ENCODE measurements around the gene QRICH1. TPM values are rescaled to one million over a fixed set of nuclear protein-coding genes. Genes with fewer than 3 reads are reported as not detected.

QRICH1 gene
- total RNA-seq, 1 experiment from 2014 or later: 96.1 TPM

- no peak overlapping the region for H3K4me3 Mint-ChIP-seq (ENCODE audit: unreplicated experiment)
- DNase-seq (ENCODE audit: unreplicated experiment): no peak
- CTCF ChIA-PET: interaction anchor here (0.6 kb wide), 1 partner anchor 216 kb away, joined by 3 read pairs; no protein-coding TSS in a partner anchor
- no TSS peak for BruUV-seq (replicated peaks)
- TF ChIP-seq CTCF (IDR thresholded peaks at IDR 0.05; ENCODE audit: unreplicated experiment): no peak
- no peaks in the 10 kb centered on the region for H3K9me3 Mint-ChIP-seq (ENCODE audit: unreplicated experiment)
- peaks cover 3% of the 10 kb centered on the region for H3K4me1 Mint-ChIP-seq (ENCODE audit: insufficient read depth, unreplicated experiment)
- intact Hi-C loops (cut with micrococcal nuclease): no loop called here
- peaks cover 70% of the 10 kb centered on the region for H3K36me3 Mint-ChIP-seq (ENCODE audit: insufficient read depth, unreplicated experiment)
- H3K27me3 Mint-ChIP-seq (ENCODE audit: insufficient read depth, unreplicated experiment): no peaks in the 10 kb centered on the region
- no peak overlapping the region for H3K27ac Mint-ChIP-seq (ENCODE audit: low read depth, unreplicated experiment)
- POLR2A ChIA-PET: interaction anchor here (1.0 kb wide), 1 partner anchor 54 kb away, joined by 3 read pairs; no protein-coding TSS in a partner anchor
These were observed 30.3 kb upstream of the QRICH1 start for GRCh38 chr3:49124203-49124602.

- no TSS peak for BruUV-seq (replicated peaks)
- no peaks in the 10 kb centered on the region for H3K27me3 Mint-ChIP-seq (ENCODE audit: insufficient read depth, unreplicated experiment)
- intact Hi-C loops (cut with micrococcal nuclease): no loop called here
These were observed 29.8 kb upstream of the QRICH1 start for GRCh38 chr3:49123687-49124086.

GRCh38 chr3:49122886-49123545 is 29.1 kb upstream of the QRICH1 start:
- Mint-ChIP-seq H3K27me3 (ENCODE audit: insufficient read depth, unreplicated experiment) (no peaks in the 10 kb centered on the region), H3K9me3 (ENCODE audit: unreplicated experiment) (no peaks in the 10 kb centered on the region), H3K36me3 (ENCODE audit: insufficient read depth, unreplicated experiment) (peaks cover 75% of the 10 kb centered on the region), H3K4me3 (ENCODE audit: unreplicated experiment) (no peak overlapping the region), H3K27ac (ENCODE audit: low read depth, unreplicated experiment) (no peak overlapping the region), H3K4me1 (ENCODE audit: insufficient read depth, unreplicated experiment) (peaks cover 6% of the 10 kb centered on the region)
- BruUV-seq (replicated peaks): no TSS peak
- CTCF ChIA-PET: no interaction called here
- POLR2A ChIA-PET: interaction anchor here (1.0 kb wide), 1 partner anchor 55 kb away, joined by 3 read pairs; no protein-coding TSS in a partner anchor
- no peak for TF ChIP-seq CTCF (IDR thresholded peaks at IDR 0.05; ENCODE audit: unreplicated experiment)
- intact Hi-C loops (cut with micrococcal nuclease): no loop called here
- no peak for DNase-seq (ENCODE audit: unreplicated experiment)

More at GRCh38 chr3:49123687-49124086, 29.8 kb upstream of the QRICH1 start:
- Mint-ChIP-seq H3K4me3 (ENCODE audit: unreplicated experiment) (no peak overlapping the region), H3K4me1 (ENCODE audit: insufficient read depth, unreplicated experiment) (peaks cover 6% of the 10 kb centered on the region), H3K27ac (ENCODE audit: low read depth, unreplicated experiment) (no peak overlapping the region), H3K36me3 (ENCODE audit: insufficient read depth, unreplicated experiment) (peaks cover 70% of the 10 kb centered on the region), H3K9me3 (ENCODE audit: unreplicated experiment) (no peaks in the 10 kb centered on the region)
- DNase-seq (ENCODE audit: unreplicated experiment): no peak
- TF ChIP-seq CTCF (IDR thresholded peaks at IDR 0.05; ENCODE audit: unreplicated experiment): no peak
- CTCF ChIA-PET: no interaction called here
- POLR2A ChIA-PET: interaction anchor here (1.0 kb wide), 1 partner anchor 55 kb away, joined by 3 read pairs; no protein-coding TSS in a partner anchor

- intact Hi-C loops (cut with micrococcal nuclease): no loop called here
- no peak for TF ChIP-seq CTCF (IDR thresholded peaks at IDR 0.05; ENCODE audit: unreplicated experiment)
- Mint-ChIP-seq H3K27ac (ENCODE audit: low read depth, unreplicated experiment) (no peak overlapping the region), H3K36me3 (ENCODE audit: insufficient read depth, unreplicated experiment) (peaks cover 75% of the 10 kb centered on the region), H3K9me3 (ENCODE audit: unreplicated experiment) (no peaks in the 10 kb centered on the region), H3K4me3 (ENCODE audit: unreplicated experiment) (no peak overlapping the region), H3K4me1 (ENCODE audit: insufficient read depth, unreplicated experiment) (peaks cover 6% of the 10 kb centered on the region), H3K27me3 (ENCODE audit: insufficient read depth, unreplicated experiment) (no peaks in the 10 kb centered on the region)
- DNase-seq (ENCODE audit: unreplicated experiment): no peak
- ChIA-PET POLR2A (no interaction called here), CTCF (interaction anchor here (0.7 kb wide), 1 partner anchor 36 kb away, joined by 3 read pairs; no protein-coding TSS in a partner anchor)
- no TSS peak for BruUV-seq (replicated peaks)
These were observed 28.6 kb upstream of the QRICH1 start for GRCh38 chr3:49122451-49122850.

Data from MCF 10A (cell line).